HPDE6-E6E7 (cell line): ENCODE data around the gene CHRNA4.
"Not testable (repeated sequence)": the region's sequence is repeated elsewhere in the genome, so short reads cannot be mapped to it uniquely, and the experiment has no call there.

Experiments used
- DNase-seq: peaks from one replicate; pipeline ENCODE4 v3.0.0; 2011; ENCODE audit warnings: missing footprints; ENCODE audit errors: extremely low spot score

The CHRNA4 gene

GRCh38 chr20:63350196-63350595 is 11.0 kb downstream of the CHRNA4 start:
- no peak for DNase-seq

DNA sequence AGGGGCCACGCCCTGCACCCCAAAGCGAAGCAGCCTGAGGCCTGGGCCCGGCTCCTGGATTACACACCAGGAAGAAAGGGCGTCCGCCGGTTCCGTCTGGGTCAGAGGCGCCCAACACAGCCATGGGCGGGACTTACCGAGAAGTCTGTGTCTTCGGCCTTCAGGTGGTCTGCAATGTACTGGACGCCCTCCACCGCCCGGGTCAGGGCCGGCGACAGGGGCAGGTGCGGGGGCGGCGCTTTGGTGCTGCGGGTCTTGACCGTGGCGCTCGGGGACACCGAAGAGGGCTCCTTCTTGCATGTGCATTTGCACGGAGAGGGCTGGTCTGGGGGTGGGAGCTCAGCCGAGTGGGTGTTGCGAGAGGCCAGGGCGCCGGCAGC is 11.6 kb downstream of the CHRNA4 start:
- no peak for DNase-seq

GRCh38 chr20:63348828-63349515 is 12.2 kb downstream of the CHRNA4 start:
- DNase-seq = no peak

GRCh38 chr20:63347950-63348827 is 13.0 kb downstream of the CHRNA4 start:
- no peak for DNase-seq

- no peak for DNase-seq
Measured at GRCh38 chr20:63347081-63347741, 13.9 kb downstream of the CHRNA4 start.

DNA sequence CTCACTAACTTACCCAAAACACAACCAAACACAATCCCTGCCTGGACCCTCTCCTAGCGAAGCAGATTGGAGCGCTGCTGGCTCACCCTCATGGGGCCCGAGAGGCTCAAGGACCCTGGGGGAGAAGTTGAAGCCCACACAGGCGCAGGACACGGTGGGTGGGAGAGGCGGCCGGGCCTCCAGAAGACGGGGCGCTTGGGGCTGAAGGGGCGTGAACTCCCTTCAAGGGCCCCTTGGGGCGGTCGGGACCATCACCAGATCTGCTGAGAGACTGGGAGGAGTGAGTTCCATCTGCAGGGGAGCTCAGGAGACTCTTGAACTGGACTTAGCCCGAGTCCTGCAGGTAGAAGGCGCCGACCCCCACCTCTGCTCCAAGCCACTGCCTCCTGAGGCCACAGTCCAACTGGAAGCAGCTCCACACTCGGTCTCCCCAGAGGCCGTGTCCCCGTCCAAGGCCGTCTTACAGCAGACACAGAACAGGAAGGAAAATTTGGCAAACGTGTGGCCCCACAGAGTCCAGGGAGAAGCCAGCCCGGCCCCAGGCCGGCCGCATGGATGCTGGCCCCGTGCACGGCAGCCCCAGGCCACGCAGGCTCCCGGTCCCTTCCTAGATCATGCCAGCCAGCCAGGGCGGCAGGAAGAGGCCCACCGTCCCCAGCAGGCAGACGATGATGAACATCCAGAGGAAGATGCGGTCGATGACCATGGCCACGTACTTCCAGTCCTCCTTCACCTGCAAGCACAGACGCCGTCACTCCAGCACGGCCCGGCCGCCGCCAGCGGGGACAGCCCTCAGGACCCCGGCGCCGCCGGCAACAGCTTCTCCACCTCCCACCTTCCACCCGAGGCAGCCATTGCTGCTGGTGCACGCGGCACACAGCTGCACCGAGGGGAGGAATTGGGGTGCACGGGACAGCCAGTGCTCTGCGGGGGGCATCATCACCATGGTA is 14.7 kb downstream of the CHRNA4 start:
- DNase-seq = no peak

- DNase-seq = no peak
Measured at GRCh38 chr20:63345328-63346100, 15.6 kb downstream of the CHRNA4 start.

- DNase-seq = no peak
Measured at GRCh38 chr20:63344616-63345327, 16.4 kb downstream of the CHRNA4 start.

DNA sequence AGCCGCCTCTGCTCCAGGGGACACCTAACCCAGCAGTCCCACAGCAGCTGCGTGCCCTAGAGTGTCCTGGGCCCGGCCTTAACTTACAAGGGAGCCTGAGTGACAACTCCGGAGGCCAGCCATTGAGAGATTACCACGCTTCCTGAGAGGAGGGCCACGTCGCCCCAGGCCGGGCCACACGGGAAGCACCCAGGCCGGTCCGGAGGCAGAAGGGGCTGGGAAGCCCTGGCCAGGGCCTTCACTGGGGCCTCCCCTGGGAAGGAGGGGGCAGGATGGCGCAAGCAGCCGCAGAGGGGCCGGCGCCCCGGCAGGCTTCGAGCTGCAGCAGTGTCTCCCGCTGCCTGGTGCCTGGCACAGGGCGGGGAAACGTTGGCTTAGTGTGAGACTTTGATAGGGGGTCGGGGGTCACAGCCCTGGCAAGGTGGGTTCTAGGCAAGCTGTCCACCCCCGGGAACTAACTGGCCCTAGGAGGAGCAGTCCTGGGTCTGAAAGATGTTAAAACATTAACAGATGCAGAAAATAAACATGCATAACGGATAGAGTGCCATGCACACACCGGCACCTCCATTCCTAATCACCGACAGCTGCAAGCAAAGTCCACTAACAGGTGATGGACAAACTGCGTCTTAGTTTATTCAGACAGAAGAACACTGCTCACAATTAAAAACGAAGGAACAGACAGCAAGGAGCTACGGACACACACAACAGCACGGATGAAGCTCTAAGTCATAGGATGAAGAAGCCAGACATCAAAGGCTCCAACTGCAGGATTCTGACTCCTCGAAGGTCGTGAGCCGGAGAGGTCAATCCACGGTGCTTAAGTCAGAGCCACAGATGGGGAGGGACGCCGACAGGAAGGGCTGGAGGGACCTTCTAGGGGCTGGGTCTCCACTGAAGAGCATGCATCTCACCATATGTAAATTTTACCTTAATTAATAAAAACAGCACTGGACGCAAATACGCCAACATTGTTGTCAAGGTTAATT is 17.4 kb downstream of the CHRNA4 start:
- no peak for DNase-seq

DNA sequence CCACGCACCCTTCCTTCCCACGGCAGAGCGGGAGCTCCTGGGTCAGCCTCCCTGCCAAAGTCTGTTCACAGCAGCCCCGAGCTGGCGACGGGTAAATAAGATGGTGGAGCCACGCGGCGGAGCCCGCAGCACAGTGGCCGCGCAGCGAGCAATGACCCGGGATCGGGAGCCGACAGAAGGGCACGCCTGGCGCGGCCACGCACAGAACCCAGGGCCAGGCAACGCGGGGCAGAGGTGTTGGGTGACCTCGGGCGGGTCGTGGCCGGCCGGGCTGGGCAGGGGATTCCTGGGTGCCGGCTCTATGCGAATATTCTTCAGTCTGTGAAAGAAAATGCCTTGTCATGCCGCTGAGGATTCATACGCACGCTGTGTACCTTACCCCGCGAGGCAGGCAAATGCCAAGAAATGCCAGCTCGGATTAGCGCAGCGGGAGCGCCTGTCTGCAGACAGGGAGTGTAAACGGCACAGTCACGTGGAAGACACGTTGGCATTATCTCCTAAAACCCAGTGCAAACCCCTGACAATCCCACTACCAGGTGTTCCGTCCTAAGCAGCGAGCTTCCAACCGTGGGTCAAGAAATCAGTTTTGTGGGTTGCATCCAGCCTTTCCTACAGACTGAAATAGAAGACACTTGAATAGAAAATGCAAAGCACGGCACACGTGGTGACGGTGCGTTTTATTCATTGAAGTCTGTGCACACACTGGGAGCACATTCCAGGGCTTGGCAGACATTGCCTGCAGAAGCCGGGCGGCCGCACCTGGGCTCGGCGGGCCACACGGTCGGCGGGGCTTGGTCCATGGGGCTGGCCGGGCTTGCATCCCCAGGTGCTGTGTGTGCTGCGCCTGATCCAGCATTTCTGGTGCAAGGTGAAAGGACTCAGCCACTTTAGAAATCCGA is 18.3 kb downstream of the CHRNA4 start:
- no peak for DNase-seq

- not testable (repeated sequence) for DNase-seq
Measured at GRCh38 chr20:63340158-63340688, 20.9 kb downstream of the CHRNA4 start.

- DNase-seq = not testable (repeated sequence)
Measured at GRCh38 chr20:63339154-63340094, 21.7 kb downstream of the CHRNA4 start.

DNA sequence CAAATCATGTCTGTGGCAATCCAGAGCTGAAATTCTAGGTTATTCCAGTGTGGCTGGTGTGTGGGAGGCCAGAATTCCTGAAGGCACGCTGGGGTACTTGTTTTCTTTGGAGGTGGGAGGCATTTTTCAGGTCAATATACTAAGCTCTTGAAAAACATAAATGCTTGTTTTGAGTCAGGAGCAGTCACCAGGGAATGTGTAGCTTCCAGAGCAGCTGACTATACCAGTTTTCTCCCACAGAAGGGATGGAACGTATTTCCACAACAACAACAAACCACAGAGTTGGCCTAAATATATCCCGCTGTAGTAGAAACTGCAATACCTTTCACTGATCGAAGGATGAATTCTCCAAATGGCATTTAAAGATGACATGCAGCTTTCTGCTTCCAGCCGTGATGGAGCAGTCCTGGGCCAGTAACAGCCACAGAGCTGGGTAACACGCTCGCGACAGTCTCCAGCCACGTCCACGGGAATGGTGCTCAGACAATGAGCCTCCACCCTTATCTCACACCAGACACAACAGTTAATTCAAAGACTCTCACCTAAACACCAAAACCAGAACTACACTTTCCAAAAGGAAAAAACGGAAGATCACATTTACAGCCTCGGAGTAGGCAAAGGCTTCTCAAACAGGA is 23.2 kb downstream of the CHRNA4 start:
- DNase-seq = no peak

DNA sequence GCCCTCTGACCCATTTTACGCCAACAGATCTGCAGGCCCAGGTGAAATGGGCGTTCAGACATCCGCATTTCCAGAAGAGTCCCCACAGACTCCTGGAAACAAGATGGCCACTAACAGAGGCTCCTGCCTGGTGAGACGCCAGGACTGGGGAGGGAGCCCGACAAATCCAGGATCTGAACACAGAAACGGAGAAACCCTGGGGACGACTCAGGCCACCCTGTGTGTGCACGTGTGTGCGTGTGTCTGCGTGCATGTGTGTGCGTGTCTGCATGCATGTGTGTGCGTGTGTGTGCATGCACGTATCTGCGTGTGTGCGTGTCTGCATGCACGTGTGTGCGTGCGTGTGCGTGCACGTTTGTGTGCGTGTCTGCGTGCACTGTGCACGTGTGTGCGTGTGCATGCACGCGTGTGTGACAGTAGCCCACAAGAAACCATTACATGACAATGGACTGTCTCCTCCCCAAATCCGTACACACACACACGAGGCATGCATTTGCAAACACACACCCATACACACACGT is 24.9 kb downstream of the CHRNA4 start:
- DNase-seq = no peak

DNA sequence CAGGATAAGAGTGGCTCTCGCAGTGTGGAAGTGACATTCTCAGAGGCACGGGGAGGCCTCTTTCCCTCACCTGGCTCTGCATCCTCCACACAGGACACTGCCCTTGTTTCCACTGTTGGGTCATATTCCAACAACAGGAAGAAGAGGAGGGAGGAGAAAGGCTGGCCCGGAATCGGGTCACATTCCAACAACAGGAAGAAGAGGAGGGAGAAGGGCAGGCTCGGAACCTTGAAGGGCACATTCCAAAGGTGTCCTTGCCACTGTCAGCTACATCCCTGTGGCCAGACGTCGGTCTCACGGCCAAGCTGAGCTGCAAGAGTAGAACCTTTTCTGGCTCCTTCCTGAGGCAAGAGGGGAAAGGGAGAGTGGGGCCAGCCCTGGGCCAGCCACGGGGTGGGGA is 25.4 kb downstream of the CHRNA4 start:
- DNase-seq = no peak

DNA sequence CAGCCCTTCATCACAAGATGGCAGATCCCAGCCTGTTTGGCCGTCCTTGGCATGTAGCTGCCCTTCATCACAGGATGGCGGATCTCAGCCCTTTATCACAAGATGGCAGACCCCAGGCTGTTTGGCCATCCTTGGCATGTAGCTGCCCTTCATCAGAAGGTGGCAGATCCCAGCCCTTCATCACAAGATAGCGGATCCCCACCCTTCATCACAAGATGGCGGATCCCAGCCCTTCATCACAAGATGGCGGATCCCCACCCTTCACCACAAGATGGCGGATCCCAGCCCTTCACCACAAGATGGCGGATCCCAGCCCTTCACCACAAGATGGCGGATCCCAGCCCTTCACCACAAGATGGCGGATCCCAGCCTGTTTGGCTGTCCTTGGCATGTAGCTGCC is 26.1 kb downstream of the CHRNA4 start:
- DNase-seq = not testable (repeated sequence)
